Endothelial cell of umbilical vein (primary cell): ENCODE measurements around the gene GRIN3B. TPM values are rescaled to one million over a fixed set of nuclear protein-coding genes. Genes with fewer than 3 reads are reported as not detected.

Experiments
- BruUV-seq: library from RNA; stranded (reverse); fragments of 400-500 nt; replicated peaks from 2 replicates; lab custom pipeline; 2021; lab: Mats Ljungman, UMichigan
- CTCF ChIA-PET: fragments of 300-600, 350-600 bp; sonication (Branson Sonifier 250); formaldehyde crosslinking; loops from one replicate; lab custom pipeline; 2021; ENCODE audit warnings: antibody characterized with exemption, inconsistent platforms; lab: Charles Lee
- POLR2A ChIA-PET: fragments of 300-600, 350-600 bp; sonication (Branson Sonifier 250); formaldehyde crosslinking; loops from one replicate; lab custom pipeline; 2021; ENCODE audit warnings: antibody characterized with exemption, inconsistent platforms; lab: Charles Lee
- DNase-seq: peaks from one replicate; pipeline ENCODE4 v3.0.0-alpha.2; 2011; ENCODE audit warnings: low read depth, low spot score
- FAIRE-seq: peaks from 2 replicates; lab custom pipeline; 2011; peaks lifted over from hg19 to GRCh38; lab: Jason Lieb, UNC
- H2AFZ ChIP-seq: 2 replicates; pipeline ENCODE4 v1.6.0; 2012; ENCODE audit warnings: low read depth, low read length, control low read depth, inconsistent platforms
- H3K27ac ChIP-seq: 2 replicates; pipeline ENCODE4 v1.5.1; 2011; ENCODE audit warnings: low read depth, mild to moderate bottlenecking, control low read depth, low read length, moderate library complexity; ENCODE audit not compliant: insufficient read depth
- H3K27me3 ChIP-seq, 2 experiments: 2 replicates each; pipeline versions ENCODE4 v1.6.0 to v1.6.1; 2011; ENCODE audit warnings: low read length in 2 of 2, mixed read lengths in 1 of 2; ENCODE audit not compliant: control insufficient read depth in 2 of 2, insufficient read depth in 2 of 2
- H3K36me3 ChIP-seq, 2 experiments: 2 replicates in 1 of 2; 3 replicates in 1 of 2; pipeline ENCODE4 v1.5.1; 2011; ENCODE audit warnings: low read length in 2 of 2, mild to moderate bottlenecking in 1 of 2, moderate library complexity in 1 of 2; ENCODE audit not compliant: control insufficient read depth in 2 of 2, insufficient read depth in 2 of 2; ENCODE audit errors: extremely low read depth in 1 of 2
- H3K4me1 ChIP-seq: 3 replicates; pipeline ENCODE4 v1.5.1; 2011; ENCODE audit warnings: mild to moderate bottlenecking, low read length; ENCODE audit not compliant: control insufficient read depth, insufficient read depth; ENCODE audit errors: extremely low read depth
- H3K4me2 ChIP-seq: 2 replicates; pipeline ENCODE4 v1.6.1; 2011; ENCODE audit warnings: low read length, control low read depth, mixed read lengths; ENCODE audit not compliant: insufficient read depth
- H3K4me3 ChIP-seq, 3 experiments: fragments of 200-600 bp in 1 of 3; sonication (generic), shearing (Covaris generic) in 1 of 3; replicated peaks in 1 of 3; 2 replicates each; pipeline ENCODE4 v1.5.1; 2011 to 2016; ENCODE audit warnings: control low read depth in 3 of 3, low read length in 3 of 3, mild to moderate bottlenecking in 2 of 3, inconsistent platforms in 1 of 3, low read depth in 1 of 3, moderate library complexity in 1 of 3; ENCODE audit not compliant: insufficient read depth in 1 of 3
- H3K79me2 ChIP-seq: 2 replicates; pipeline ENCODE4 v1.6.0; 2012; ENCODE audit warnings: low read length, inconsistent platforms; ENCODE audit not compliant: control insufficient read depth, insufficient read depth
- H3K9ac ChIP-seq: replicated peaks from 2 replicates; pipeline ENCODE3; 2011; ENCODE audit warnings: low read length, control low read depth; ENCODE audit not compliant: insufficient read depth; ENCODE audit errors: extremely low read depth
- H3K9me1 ChIP-seq: replicated peaks from 3 replicates; pipeline ENCODE4 v1.6.0; 2011; ENCODE audit warnings: mild to moderate bottlenecking, low read length; ENCODE audit not compliant: control insufficient read depth, insufficient read depth; ENCODE audit errors: extremely low read depth
- H3K9me3 ChIP-seq: replicated peaks from 2 replicates; pipeline ENCODE4 v1.5.1; 2012; ENCODE audit warnings: low read length, inconsistent platforms; ENCODE audit not compliant: control insufficient read depth, insufficient read depth
- H4K20me1 ChIP-seq: replicated peaks from 2 replicates; pipeline ENCODE3; 2011; ENCODE audit warnings: mild to moderate bottlenecking, low read length; ENCODE audit not compliant: control insufficient read depth, insufficient read depth; ENCODE audit errors: extremely low read depth
- EZH2 ChIP-seq: IDR thresholded peaks from 2 replicates; pipeline ENCODE4 v1.6.1; 2012; ENCODE audit warnings: borderline replicate concordance, low read depth, mild to moderate bottlenecking, moderate library complexity, low read length, inconsistent platforms; ENCODE audit not compliant: severe bottlenecking
- GATA2 ChIP-seq: IDR thresholded peaks from 2 replicates; pipeline ENCODE4 v1.7.0; 2011; ENCODE audit warnings: low read depth, mild to moderate bottlenecking, moderate library complexity, mixed read lengths, low read length; ENCODE audit not compliant: insufficient read length, insufficient read depth
- JUN ChIP-seq: IDR thresholded peaks from 2 replicates; pipeline ENCODE4 v1.6.1; 2011; ENCODE audit warnings: borderline replicate concordance, low read depth; ENCODE audit not compliant: insufficient read length, insufficient read depth
- MYC ChIP-seq: IDR thresholded peaks from one replicate; pipeline ENCODE4 v1.6.1; 2011; ENCODE audit warnings: mild to moderate bottlenecking, low read depth, low read length
- POLR2A ChIP-seq: IDR thresholded peaks from 2 replicates; pipeline ENCODE4 v1.6.1; 2012; ENCODE audit warnings: low read depth, mild to moderate bottlenecking, control low read depth, low read length
- dilution Hi-C: fragments of 300-500 bp; cut with MboI; formaldehyde crosslinking; loops from one replicate; pipeline ENCODE4 v1.15.0; 2019; ENCODE audit warnings: low sequenced_read_pairs; ENCODE audit not compliant: extremely low pct_ligation_motif_present
- intact Hi-C: fragments of 100-400 bp; cut with micrococcal nuclease; formaldehyde crosslinking; loops from one replicate; pipeline ENCODE4 v1.10.0; 2022
- polyA plus RNA-seq, 4 experiments: library from polyadenylated mRNA; depleted of rRNA in 3 of 4; stranded (reverse) in 3 of 4; unstranded in 1 of 4; fragments of >200 nt; gene quantifications; 2 replicates each; pipeline versions ENCODE4 v1.2.1 to v1.2.3, GENCODE V29; 2011 to 2012; ENCODE audit warnings: missing spikeins in 1 of 4
- total RNA-seq: library from RNA; stranded (reverse); gene quantifications from 2 replicates; pipeline ENCODE4 v1.2.3, GENCODE V29; 2021
- TF ChIP-seq, protein P1 (sequence below), 2 donors: IDR thresholded peaks; 1 replicate in 1 of 2; 2 replicates in 1 of 2; pipeline ENCODE4 v1.5.1; 2011; ENCODE audit warnings: low read length in 2 of 2, mild to moderate bottlenecking in 2 of 2, moderate library complexity in 2 of 2, control low read depth in 1 of 2, inconsistent platforms in 1 of 2, low read depth in 1 of 2; ENCODE audit not compliant: insufficient read depth in 1 of 2; ENCODE audit errors: extremely low read depth in 1 of 2

GRIN3B gene
- total and polyA plus RNA-seq, 2 donors (not counting 3 experiments of a cell fraction or from before 2014, with no cell fraction given) = 0.43 to 0.82 TPM

DNA sequence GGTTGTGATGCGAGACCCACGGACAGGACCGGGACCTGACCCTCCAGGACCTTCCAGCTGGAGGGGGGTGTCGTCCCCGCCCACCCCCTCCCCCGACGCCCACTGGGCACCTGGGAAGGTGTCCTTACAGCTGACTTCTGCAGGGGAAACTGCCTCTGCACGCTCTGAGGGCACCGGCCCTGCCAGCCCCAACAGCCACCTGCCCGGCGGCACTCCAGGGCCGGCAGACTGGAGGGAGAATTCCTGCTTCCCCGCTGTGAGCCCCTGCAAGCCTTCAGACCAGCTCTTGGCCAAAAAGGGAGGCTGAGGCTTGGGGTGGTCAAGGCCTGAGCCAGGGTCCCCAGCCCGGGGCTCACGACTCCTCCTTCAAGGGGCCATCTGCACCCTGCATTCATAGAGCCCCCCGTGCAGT lies 27.4 kb downstream of the GRIN3B start:
- FAIRE-seq (no peak), DNase-seq (peak; percentile 21)
- Histone ChIP-seq H3K27me3 (no peaks in the 10 kb centered on the region), H4K20me1 (no peaks in the 10 kb centered on the region), H3K4me2 (peak overlapping the region; percentile 76), H3K4me3 (peak overlapping the region; percentile 52 to 88 (median 84)), H3K79me2 (peaks cover 42% of the 10 kb centered on the region), H2AFZ (no peak overlapping the region), H3K4me1 (peaks cover 9% of the 10 kb centered on the region), H3K27ac (no peak overlapping the region), H3K9me3 (no peaks in the 10 kb centered on the region), H3K9me1 (no peaks in the 10 kb centered on the region), H3K9ac (peak overlapping the region; percentile 89), H3K36me3 (peaks cover 2 to 7% of the 10 kb centered on the region in 2 experiments)
- ChIA-PET POLR2A (interaction anchor here (0.9 to 5.7 kb wide), 4 partner anchors 11 to 241 kb away, joined by 3 to 36 read pairs (median 4); partner anchors contain the start of genes ABCA7 and CIRBP), CTCF (interaction anchor here (1.2 to 1.8 kb wide), 4 partner anchors 12 to 86 kb away, joined by 3 to 8 read pairs (median 6); partner anchors contain the start of gene ABCA7)
- TF ChIP-seq GATA2 = no peak
- no peak for TF ChIP-seq POLR2A
- TF ChIP-seq, protein P1, sequence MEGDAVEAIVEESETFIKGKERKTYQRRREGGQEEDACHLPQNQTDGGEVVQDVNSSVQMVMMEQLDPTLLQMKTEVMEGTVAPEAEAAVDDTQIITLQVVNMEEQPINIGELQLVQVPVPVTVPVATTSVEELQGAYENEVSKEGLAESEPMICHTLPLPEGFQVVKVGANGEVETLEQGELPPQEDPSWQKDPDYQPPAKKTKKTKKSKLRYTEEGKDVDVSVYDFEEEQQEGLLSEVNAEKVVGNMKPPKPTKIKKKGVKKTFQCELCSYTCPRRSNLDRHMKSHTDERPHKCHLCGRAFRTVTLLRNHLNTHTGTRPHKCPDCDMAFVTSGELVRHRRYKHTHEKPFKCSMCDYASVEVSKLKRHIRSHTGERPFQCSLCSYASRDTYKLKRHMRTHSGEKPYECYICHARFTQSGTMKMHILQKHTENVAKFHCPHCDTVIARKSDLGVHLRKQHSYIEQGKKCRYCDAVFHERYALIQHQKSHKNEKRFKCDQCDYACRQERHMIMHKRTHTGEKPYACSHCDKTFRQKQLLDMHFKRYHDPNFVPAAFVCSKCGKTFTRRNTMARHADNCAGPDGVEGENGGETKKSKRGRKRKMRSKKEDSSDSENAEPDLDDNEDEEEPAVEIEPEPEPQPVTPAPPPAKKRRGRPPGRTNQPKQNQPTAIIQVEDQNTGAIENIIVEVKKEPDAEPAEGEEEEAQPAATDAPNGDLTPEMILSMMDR (IDR thresholded peaks at IDR 0.05; ENCODE audit: extremely low read depth in 1 of 2, insufficient read depth in 1 of 2, low read depth in 1 of 2, low read length in 2 of 2) = no peak
- TF ChIP-seq EZH2 = no peak
- no peak for TF ChIP-seq MYC
- no peak for TF ChIP-seq JUN
- intact Hi-C loops = no loop called here
- dilution Hi-C loops = no loop called here
- no TSS peak for BruUV-seq
